ENCODE results near the gene NUAK1.

The NUAK1 gene

GRCh38 chr12:106138633-106139421 is at the start of gene NUAK1:
TSS of gene NUAK1 (minus strand) at chr12:106138954. CDS start at chr12:106138653, 301 bp downstream.
- peak; percentile 68 for DNase-seq

- no peak for DNase-seq
Observed at GRCh38 chr12:106188256-106188655, 49.5 kb upstream of the NUAK1 start.

- no peak for DNase-seq
Observed at GRCh38 chr12:106187842-106188241, 49.1 kb upstream of the NUAK1 start.

GRCh38 chr12:106187155-106187789 is 48.5 kb upstream of the NUAK1 start:
- no peak for DNase-seq

- no peak for DNase-seq
Observed at GRCh38 chr12:106183735-106184134, 45.0 kb upstream of the NUAK1 start.

GRCh38 chr12:106181401-106182114 is 42.8 kb upstream of the NUAK1 start:
- no peak for DNase-seq

- no peak for DNase-seq
Observed at GRCh38 chr12:106179086-106179485, 40.3 kb upstream of the NUAK1 start.

GRCh38 chr12:106178562-106178961 is 39.8 kb upstream of the NUAK1 start:
- no peak for DNase-seq

GRCh38 chr12:106176560-106176959 is 37.8 kb upstream of the NUAK1 start:
- DNase-seq = no peak

- no peak for DNase-seq
Observed at GRCh38 chr12:106174876-106175275, 36.1 kb upstream of the NUAK1 start.

- no peak for DNase-seq
Observed at GRCh38 chr12:106173442-106173841, 34.7 kb upstream of the NUAK1 start.

GRCh38 chr12:106171117-106171750 is 32.5 kb upstream of the NUAK1 start:
- DNase-seq = no peak

- DNase-seq = no peak
Observed at GRCh38 chr12:106170285-106170684, 31.5 kb upstream of the NUAK1 start.

- DNase-seq = no peak
Observed at GRCh38 chr12:106163712-106164111, 25.0 kb upstream of the NUAK1 start.

GRCh38 chr12:106161491-106161890 is 22.7 kb upstream of the NUAK1 start:
- DNase-seq = no peak

- no peak for DNase-seq
Observed at GRCh38 chr12:106160915-106161314, 22.2 kb upstream of the NUAK1 start.

- DNase-seq = no peak
Observed at GRCh38 chr12:106157802-106158201, 19.0 kb upstream of the NUAK1 start.

- DNase-seq = no peak
Observed at GRCh38 chr12:106154751-106155273, 16.1 kb upstream of the NUAK1 start.

GRCh38 chr12:106152334-106152733 is 13.6 kb upstream of the NUAK1 start:
- no peak for DNase-seq

GRCh38 chr12:106150555-106150954 is 11.8 kb upstream of the NUAK1 start:
- DNase-seq = no peak

- no peak for DNase-seq
Observed at GRCh38 chr12:106149096-106149784, 10.5 kb upstream of the NUAK1 start.

GRCh38 chr12:106147956-106148355 is 9.2 kb upstream of the NUAK1 start:
- DNase-seq = no peak

Data from activated CD8-positive, alpha-beta memory T cell treated with anti-CD3 and anti-CD28 coated beads for 24 hours (primary cell).